ENCODE results near the gene PRKRA. TPM values are rescaled to one million over a fixed set of nuclear protein-coding genes. Genes with fewer than 3 reads are reported as not detected.

Gene PRKRA
- total RNA-seq, 6 experiments from 2014 or later: 30.4 to 38.3 (median 33.7) TPM

DNA sequence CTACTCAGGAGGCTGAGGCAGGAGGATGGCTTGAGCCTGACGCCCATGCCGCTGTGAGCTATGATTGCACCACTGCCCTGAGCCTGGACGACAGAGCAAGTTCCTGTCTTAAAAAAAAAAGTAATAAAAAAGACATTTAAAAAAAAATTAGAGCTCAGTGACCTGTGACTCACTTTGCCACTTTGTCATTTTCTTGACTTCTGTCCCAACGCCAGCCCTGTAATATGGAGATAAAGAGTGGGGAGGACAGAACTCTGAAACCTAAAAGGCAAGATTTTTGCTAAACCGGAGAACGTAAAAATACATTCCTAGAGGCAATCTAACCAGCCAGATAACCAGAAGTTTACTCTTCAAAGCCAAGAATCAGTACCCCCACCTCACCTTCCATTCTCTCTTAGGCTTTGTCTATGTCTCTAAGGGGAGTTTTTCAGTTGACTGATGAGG, 49.0 kb downstream of the PRKRA start:
- Mint-ChIP-seq H3K4me3 (no peak overlapping the region), H3K4me1 (ENCODE audit: low read depth) (peaks cover 28% of the 10 kb centered on the region), H3K27ac (no peak overlapping the region), H3K27me3 (ENCODE audit: insufficient read depth) (no peaks in the 10 kb centered on the region), H3K9me3 (no peaks in the 10 kb centered on the region), H3K36me3 (ENCODE audit: low read depth) (no peaks in the 10 kb centered on the region)
- TF ChIP-seq CTCF (IDR thresholded peaks at IDR 0.05): no peak
- DNase-seq: no peak

DNA sequence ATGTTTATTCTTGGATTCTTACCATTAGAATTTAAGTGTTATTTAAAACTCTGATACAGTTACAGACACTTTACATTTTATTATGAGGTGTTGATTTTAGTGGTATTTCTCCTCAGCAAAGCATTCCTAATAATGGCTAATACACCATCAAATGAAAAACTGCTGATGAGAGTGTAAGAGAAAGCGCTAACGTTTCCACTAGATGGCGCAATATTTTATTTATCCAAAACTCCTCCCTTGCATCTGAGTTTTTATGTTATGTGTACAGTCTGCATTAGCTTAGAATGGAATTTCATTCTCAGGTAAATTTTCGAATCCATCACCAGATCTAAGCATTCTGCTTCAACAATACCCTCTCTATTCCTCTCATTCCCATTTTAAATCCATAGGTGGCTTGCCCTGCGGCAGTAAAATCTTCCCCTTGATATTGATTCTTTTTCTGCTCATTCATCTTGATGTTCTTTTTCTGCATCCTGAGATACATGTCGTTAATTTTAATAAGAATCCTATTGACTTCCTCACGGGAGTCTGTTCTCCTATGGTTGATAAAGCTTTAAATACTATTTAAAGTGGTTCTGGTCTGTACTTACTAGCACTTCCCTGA, 53.9 kb downstream of the PRKRA start:
- Mint-ChIP-seq H3K4me3 (no peak overlapping the region), H3K4me1 (ENCODE audit: low read depth) (peaks cover 23% of the 10 kb centered on the region), H3K36me3 (ENCODE audit: low read depth) (no peaks in the 10 kb centered on the region), H3K27ac (no peak overlapping the region), H3K27me3 (ENCODE audit: insufficient read depth) (0 out of 2 replicates have a peak, but pooled peaks cover 1% of the 10 kb centered on the region), H3K9me3 (no peaks in the 10 kb centered on the region)
- TF ChIP-seq CTCF (IDR thresholded peaks at IDR 0.05): peak; percentile 90
- DNase-seq: peak; percentile 49

DNA sequence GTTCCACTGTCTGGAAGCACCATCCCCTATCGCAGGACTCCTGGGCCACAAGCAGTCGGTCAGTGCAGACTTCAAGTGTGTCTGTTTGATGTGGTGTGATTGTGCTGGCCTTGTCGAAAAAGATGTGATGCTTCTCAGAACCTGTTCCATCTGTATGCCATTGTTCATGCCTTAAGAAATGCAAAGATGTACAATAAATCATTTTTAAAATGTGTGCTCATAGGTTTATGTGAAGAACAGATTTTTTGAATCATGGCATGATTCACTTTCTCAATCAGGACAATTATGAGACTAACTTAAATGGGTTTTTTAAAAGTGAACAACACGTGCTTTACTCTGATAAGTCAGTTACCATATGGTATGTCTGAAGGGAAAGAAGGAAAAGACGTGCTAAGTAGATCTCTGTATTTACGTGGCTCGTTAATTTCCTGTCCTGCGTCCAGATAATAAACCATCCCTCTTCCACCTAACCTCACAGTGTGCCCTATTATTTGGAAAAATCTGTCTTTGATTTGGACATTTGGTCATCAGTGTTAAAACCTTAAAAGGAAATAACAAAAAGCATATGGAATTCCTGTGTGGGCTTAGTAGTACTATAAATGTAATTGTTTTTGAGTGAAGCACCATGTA, 54.9 kb downstream of the PRKRA start:
- DNase-seq: no peak
- 0 out of 2 replicates have a peak, but pooled peaks cover 1% of the 10 kb centered on the region for H3K27me3 Mint-ChIP-seq (ENCODE audit: insufficient read depth)
- peak overlapping the region; percentile 26; the same call in 1 of the 2 replicates for H3K4me3 Mint-ChIP-seq
- H3K27ac Mint-ChIP-seq: no peak overlapping the region
- H3K9me3 Mint-ChIP-seq: no peaks in the 10 kb centered on the region
- TF ChIP-seq CTCF (IDR thresholded peaks at IDR 0.05): no peak
- H3K36me3 Mint-ChIP-seq (ENCODE audit: low read depth): no peaks in the 10 kb centered on the region
- H3K4me1 Mint-ChIP-seq (ENCODE audit: low read depth): peaks cover 25% of the 10 kb centered on the region

GRCh38 chr2:178395295-178395694, 55.7 kb downstream of the PRKRA start:
- no peaks in the 10 kb centered on the region for H3K9me3 Mint-ChIP-seq
- peaks cover 1% of the 10 kb centered on the region; the same call in 1 of the 2 replicates for H3K27me3 Mint-ChIP-seq (ENCODE audit: insufficient read depth)
- DNase-seq: no peak
- no peak for TF ChIP-seq CTCF (IDR thresholded peaks at IDR 0.05)
- peaks cover 25% of the 10 kb centered on the region for H3K4me1 Mint-ChIP-seq (ENCODE audit: low read depth)
- H3K4me3 Mint-ChIP-seq: no peak overlapping the region
- no peaks in the 10 kb centered on the region for H3K36me3 Mint-ChIP-seq (ENCODE audit: low read depth)
- H3K27ac Mint-ChIP-seq: no peak overlapping the region

DNA sequence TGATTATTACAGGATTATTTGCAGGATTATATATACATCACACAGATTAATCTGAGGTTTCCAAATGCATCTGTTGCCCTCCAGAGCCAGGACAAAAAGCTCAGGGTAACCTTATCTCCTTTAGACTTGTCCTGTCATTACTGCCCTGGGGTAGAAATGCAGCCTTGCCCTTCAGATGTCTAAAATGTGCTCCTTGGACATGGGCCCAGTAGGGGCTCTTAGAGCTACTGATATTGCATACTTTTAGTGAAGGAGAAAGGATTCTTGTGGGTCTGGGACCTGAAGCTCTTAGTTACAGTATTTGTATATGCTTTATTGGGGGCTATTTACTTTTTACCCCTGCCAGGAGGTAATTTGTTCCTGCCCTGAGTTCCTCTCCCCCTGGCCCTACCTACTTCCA, 56.1 kb downstream of the PRKRA start:
- peaks cover 25% of the 10 kb centered on the region for H3K4me1 Mint-ChIP-seq (ENCODE audit: low read depth)
- no peak overlapping the region for H3K27ac Mint-ChIP-seq
- H3K27me3 Mint-ChIP-seq (ENCODE audit: insufficient read depth): peaks cover 1% of the 10 kb centered on the region; the same call in 1 of the 2 replicates
- no peak overlapping the region for H3K4me3 Mint-ChIP-seq
- no peak for DNase-seq
- H3K9me3 Mint-ChIP-seq: no peaks in the 10 kb centered on the region
- no peaks in the 10 kb centered on the region for H3K36me3 Mint-ChIP-seq (ENCODE audit: low read depth)
- TF ChIP-seq CTCF (IDR thresholded peaks at IDR 0.05): no peak

Measured in HFFc6 (cell line).